BJ (cell line): Measurements from ENCODE around the gene TIMM10. TPM values are rescaled to one million over a fixed set of nuclear protein-coding genes. Genes with fewer than 3 reads are reported as not detected.

Experiments
- CTCF ChIA-PET: fragments of 350-600 bp; formaldehyde crosslinking; extraction: SDS; loops from one replicate; lab custom pipeline; 2021; ENCODE audit warnings: antibody characterized with exemption, inconsistent platforms; lab: Yijun Ruan, JAX
- POLR2A ChIA-PET: fragments of 300-600 bp; sonication (Branson Sonifier 250); formaldehyde crosslinking; extraction: SDS; loops from one replicate; lab custom pipeline; 2021; ENCODE audit warnings: antibody characterized with exemption; lab: Charles Lee
- DNase-seq: peaks from one replicate; pipeline ENCODE4 v3.0.0-alpha.2; 2011; ENCODE audit warnings: low read depth
- H3K27me3 ChIP-seq: 2 replicates; pipeline ENCODE4 v1.6.0; 2011; ENCODE audit warnings: low read length; ENCODE audit not compliant: control insufficient read depth, insufficient read depth
- H3K36me3 ChIP-seq: 2 replicates; pipeline ENCODE4 v1.5.1; 2011; ENCODE audit warnings: low read length; ENCODE audit not compliant: control insufficient read depth, insufficient read depth
- H3K4me3 ChIP-seq: 2 replicates; pipeline ENCODE4 v1.5.1; 2011; ENCODE audit warnings: low read depth, mild to moderate bottlenecking, control low read depth, low read length
- CTCF ChIP-seq: IDR thresholded peaks from 2 replicates; pipeline ENCODE4 v1.5.1; 2011; ENCODE audit warnings: low read depth, mild to moderate bottlenecking, control low read depth, inconsistent platforms, low read length, moderate library complexity; ENCODE audit not compliant: insufficient read depth
- polyA plus RNA-seq: library from polyadenylated mRNA; depleted of rRNA; stranded (reverse); fragments of >200 nt; gene quantifications from 2 replicates; pipeline ENCODE4 v1.2.3, GENCODE V29; 2011

Gene TIMM10
- polyA plus RNA-seq, 1 experiment = 90.5 TPM

- Histone ChIP-seq H3K4me3 (no peak overlapping the region), H3K36me3 (peaks cover 11% of the 10 kb centered on the region), H3K27me3 (no peaks in the 10 kb centered on the region)
- ChIA-PET CTCF (no interaction called here), POLR2A (no interaction called here)
- TF ChIP-seq CTCF = no peak
- no peak for DNase-seq
Observed at GRCh38 chr11:57560146-57560545, 29.6 kb upstream of the TIMM10 start.

GRCh38 chr11:57556041-57556440 is 25.5 kb upstream of the TIMM10 start:
- DNase-seq = no peak
- no peak for TF ChIP-seq CTCF
- CTCF ChIA-PET = interaction anchor here (1.3 to 4.4 kb wide), 4 partner anchors 12 to 98 kb away, joined by 3 to 24 read pairs (median 10); partner anchors contain the start of gene UBE2L6
- Histone ChIP-seq H3K4me3 (no peak overlapping the region), H3K27me3 (no peaks in the 10 kb centered on the region), H3K36me3 (peaks cover 23% of the 10 kb centered on the region)
- POLR2A ChIA-PET = no interaction called here

DNA sequence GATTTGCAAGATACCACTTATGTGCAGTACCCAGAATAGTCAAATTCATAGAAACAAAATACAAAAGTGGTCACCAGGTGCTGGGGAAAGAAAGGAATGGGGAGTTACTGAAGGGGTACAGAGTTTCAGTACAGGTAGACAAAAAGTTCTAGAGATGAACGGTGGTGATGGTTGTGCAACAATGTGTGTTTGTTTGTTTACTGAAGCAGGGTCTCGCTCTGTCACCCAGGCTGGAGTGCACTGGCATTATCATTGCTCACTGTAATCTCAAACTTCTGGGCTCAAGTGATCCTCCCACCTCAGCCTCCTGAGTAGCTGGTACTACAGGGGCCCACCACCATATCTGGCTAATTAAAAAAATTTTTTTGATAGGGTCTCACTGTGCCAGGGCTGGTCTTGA is 24.8 kb upstream of the TIMM10 start:
- ChIA-PET CTCF (interaction anchor here (0.9 to 4.4 kb wide), 6 partner anchors 13 to 97 kb away, joined by 3 to 24 read pairs (median 6); partner anchors contain the start of gene UBE2L6), POLR2A (no interaction called here)
- no peak for TF ChIP-seq CTCF
- Histone ChIP-seq H3K36me3 (peaks cover 23% of the 10 kb centered on the region), H3K27me3 (no peaks in the 10 kb centered on the region), H3K4me3 (no peak overlapping the region)
- no peak for DNase-seq

DNA sequence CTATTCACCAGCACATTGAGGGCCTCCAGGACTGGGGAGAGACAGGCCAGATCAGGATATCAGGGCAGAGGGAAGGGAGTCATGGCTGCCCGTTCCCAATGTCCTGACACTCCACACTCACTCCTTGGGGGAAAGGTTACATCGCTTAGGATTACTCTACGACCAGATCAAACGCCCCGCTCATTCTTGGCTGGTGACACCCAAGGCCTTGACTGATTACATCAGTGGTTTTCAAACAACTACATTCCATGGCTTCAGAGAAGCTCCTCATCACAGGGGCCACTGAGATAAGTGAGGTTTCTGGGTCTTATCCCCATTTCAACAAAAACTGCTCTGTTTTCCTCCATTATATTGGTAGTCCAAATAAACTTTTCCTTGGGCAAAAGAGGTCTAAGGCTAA is 21.9 kb upstream of the TIMM10 start:
- Histone ChIP-seq H3K27me3 (no peaks in the 10 kb centered on the region), H3K4me3 (no peak overlapping the region), H3K36me3 (peaks cover 22% of the 10 kb centered on the region)
- no peak for DNase-seq
- CTCF ChIA-PET = interaction anchor here (1.7 kb wide), 1 partner anchor 16 kb away, joined by 6 read pairs; the partner anchor contains the start of gene UBE2L6
- POLR2A ChIA-PET = no interaction called here
- no peak for TF ChIP-seq CTCF

DNA sequence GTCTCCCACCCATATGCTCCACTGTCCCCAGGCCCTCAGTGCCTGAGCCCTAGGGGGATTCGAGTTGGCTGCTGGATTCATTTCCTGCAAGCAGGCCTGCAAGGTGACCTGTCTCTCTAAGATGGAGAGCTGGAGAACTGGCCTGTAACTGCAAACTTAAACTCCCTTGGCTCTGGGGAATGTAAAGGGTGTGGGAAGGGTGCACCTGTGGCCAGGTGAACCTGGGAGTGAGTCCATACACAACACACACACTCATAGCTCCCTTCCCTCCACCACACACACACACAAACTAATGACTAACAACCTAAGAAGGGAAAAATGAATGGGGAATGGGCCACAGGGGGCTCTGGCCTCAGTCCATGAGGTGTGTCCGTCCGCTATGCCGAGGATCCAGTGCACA is 21.4 kb upstream of the TIMM10 start:
- Histone ChIP-seq H3K36me3 (peaks cover 20% of the 10 kb centered on the region), H3K4me3 (no peak overlapping the region), H3K27me3 (no peaks in the 10 kb centered on the region)
- no peak for TF ChIP-seq CTCF
- no peak for DNase-seq
- ChIA-PET POLR2A (no interaction called here), CTCF (interaction anchor here (0.6 to 1.7 kb wide), 2 partner anchors 16 to 71 kb away, joined by 3 to 6 read pairs; partner anchors contain the start of gene UBE2L6)
